ENCODE results near the gene APP.

- TF ChIP-seq CTCF (IDR thresholded peaks at IDR 0.05): no peak
- TF ChIP-seq POLR2A (IDR thresholded peaks at IDR 0.05): no peak
Measured at GRCh38 chr21:26116456-26117011, 54.0 kb downstream of the APP start.
